Osteoblast (primary cell): Measurements from ENCODE around the gene SEC24C. TPM values are rescaled to one million over a fixed set of nuclear protein-coding genes. Genes with fewer than 3 reads are reported as not detected.

Source experiments
- DNase-seq: peaks from one replicate; pipeline ENCODE4 v3.0.0; 2011; ENCODE audit warnings: low spot score, mixed read lengths; ENCODE audit not compliant: insufficient read length; ENCODE audit errors: missing footprints
- H2AFZ ChIP-seq: 2 replicates; pipeline ENCODE4 v1.6.0; 2011; ENCODE audit warnings: mild to moderate bottlenecking, low read length
- H3K27ac ChIP-seq: 2 replicates; pipeline ENCODE4 v1.5.1; 2011; ENCODE audit warnings: mild to moderate bottlenecking, low read depth, low read length, moderate library complexity
- H3K27me3 ChIP-seq: 2 replicates; pipeline ENCODE4 v1.6.0; 2012; ENCODE audit warnings: mild to moderate bottlenecking, control low read depth, inconsistent platforms, low read length, moderate library complexity; ENCODE audit not compliant: insufficient read depth
- H3K36me3 ChIP-seq: 2 replicates; pipeline ENCODE4 v1.5.1; 2011; ENCODE audit warnings: mild to moderate bottlenecking, low read length, control low read depth, moderate library complexity; ENCODE audit not compliant: insufficient read depth
- H3K4me1 ChIP-seq: 2 replicates; pipeline ENCODE4 v1.5.1; 2011; ENCODE audit warnings: mild to moderate bottlenecking, low read length, control low read depth, moderate library complexity; ENCODE audit not compliant: insufficient read depth
- H3K4me2 ChIP-seq: 2 replicates; pipeline ENCODE4 v1.6.0; 2011; ENCODE audit warnings: mild to moderate bottlenecking, low read length; ENCODE audit not compliant: insufficient read depth
- H3K4me3 ChIP-seq: fragments of 200-600 bp; sonication (generic); 3 replicates; pipeline ENCODE4 v1.5.1; 2012; ENCODE audit warnings: mild to moderate bottlenecking, low read length, inconsistent platforms; ENCODE audit not compliant: insufficient read depth
- H3K79me2 ChIP-seq: 2 replicates; pipeline ENCODE4 v1.6.0; 2012; ENCODE audit warnings: mild to moderate bottlenecking, low read length, control low read depth, inconsistent platforms; ENCODE audit not compliant: insufficient read depth
- H3K9me3 ChIP-seq: 2 replicates; pipeline ENCODE4 v1.5.1; 2011; ENCODE audit warnings: low read depth, low read length, control low read depth
- H4K20me1 ChIP-seq: 2 replicates; pipeline ENCODE4 v1.6.0; 2012; ENCODE audit warnings: mild to moderate bottlenecking, low read length, control low read depth; ENCODE audit not compliant: insufficient read depth
- CTCF ChIP-seq: IDR thresholded peaks from 2 replicates; pipeline ENCODE4 v1.5.1; 2011; ENCODE audit warnings: mild to moderate bottlenecking, low read depth, low read length, moderate library complexity; ENCODE audit errors: extremely low read depth
- total RNA-seq: library from RNA; depleted of rRNA; stranded (reverse); fragments of >200 nt; gene quantifications from 2 replicates; pipeline ENCODE4 v1.2.3, GENCODE V29; 2012

SEC24C gene
- total RNA-seq, 1 donor, result 28.6 TPM

- no peak for TF ChIP-seq CTCF
- H4K20me1 ChIP-seq, result peaks cover 12% of the 10 kb centered on the region
- no peaks in the 10 kb centered on the region for H3K9me3 ChIP-seq
- peaks cover 21% of the 10 kb centered on the region for H3K36me3 ChIP-seq
- peak within 1 kb of the TSS; percentile 86 for H3K4me3 ChIP-seq
- peak within 1 kb of the TSS; percentile 72 for H3K27ac ChIP-seq
- H3K4me2 ChIP-seq, result peak within 1 kb of the TSS; percentile 94
- H3K79me2 ChIP-seq, result peaks cover 76% of the 10 kb centered on the region
- peak; percentile 98 for DNase-seq
- peak within 1 kb of the TSS; percentile 79 for H2AFZ ChIP-seq
- no peaks in the 10 kb centered on the region for H3K27me3 ChIP-seq
- peaks cover 34% of the 10 kb centered on the region for H3K4me1 ChIP-seq
Measured at GRCh38 chr10:73781879-73782748, 37.9 kb downstream of the SEC24C start, which contains the start of gene CHCHD1. CHCHD1 (plus strand) TSS chr10:73782048; CDS start chr10:73782076, 28 bp downstream.

GRCh38 chr10:73782749-73783085 lies 38.5 kb downstream of the SEC24C start:
- Histone ChIP-seq H3K79me2 (peaks cover 77% of the 10 kb centered on the region), H3K36me3 (peaks cover 21% of the 10 kb centered on the region), H3K4me1 (peaks cover 36% of the 10 kb centered on the region), H3K4me2 (peak overlapping the region; percentile 94), H4K20me1 (peaks cover 17% of the 10 kb centered on the region), H2AFZ (no peak overlapping the region), H3K4me3 (peak overlapping the region; percentile 86), H3K27me3 (no peaks in the 10 kb centered on the region), H3K9me3 (no peaks in the 10 kb centered on the region), H3K27ac (peak overlapping the region; percentile 72)
- TF ChIP-seq CTCF, result no peak
- DNase-seq, result peak; percentile 51

- peaks cover 34% of the 10 kb centered on the region for H4K20me1 ChIP-seq
Measured at GRCh38 chr10:73785211-73785720, 41.1 kb downstream of the SEC24C start, which contains the start of gene ZSWIM8. ZSWIM8 (plus strand) TSS chr10:73785606; CDS start chr10:73785879, 273 bp downstream.

More at GRCh38 chr10:73785211-73785720, 41.1 kb downstream of the SEC24C start, which contains the start of gene ZSWIM8:
- peak; percentile 99 for DNase-seq
- Histone ChIP-seq H3K79me2 (peaks cover 85% of the 10 kb centered on the region), H2AFZ (peak within 1 kb of the TSS; percentile 94), H3K36me3 (peaks cover 17% of the 10 kb centered on the region), H3K9me3 (no peaks in the 10 kb centered on the region), H3K4me2 (peak within 1 kb of the TSS; percentile 94), H3K27me3 (no peaks in the 10 kb centered on the region), H3K27ac (peak within 1 kb of the TSS; percentile 86), H3K4me3 (peak within 1 kb of the TSS; percentile 91), H3K4me1 (peaks cover 33% of the 10 kb centered on the region)
- no peak for TF ChIP-seq CTCF
